ENCODE measurements around the gene ARMC12.

DNA sequence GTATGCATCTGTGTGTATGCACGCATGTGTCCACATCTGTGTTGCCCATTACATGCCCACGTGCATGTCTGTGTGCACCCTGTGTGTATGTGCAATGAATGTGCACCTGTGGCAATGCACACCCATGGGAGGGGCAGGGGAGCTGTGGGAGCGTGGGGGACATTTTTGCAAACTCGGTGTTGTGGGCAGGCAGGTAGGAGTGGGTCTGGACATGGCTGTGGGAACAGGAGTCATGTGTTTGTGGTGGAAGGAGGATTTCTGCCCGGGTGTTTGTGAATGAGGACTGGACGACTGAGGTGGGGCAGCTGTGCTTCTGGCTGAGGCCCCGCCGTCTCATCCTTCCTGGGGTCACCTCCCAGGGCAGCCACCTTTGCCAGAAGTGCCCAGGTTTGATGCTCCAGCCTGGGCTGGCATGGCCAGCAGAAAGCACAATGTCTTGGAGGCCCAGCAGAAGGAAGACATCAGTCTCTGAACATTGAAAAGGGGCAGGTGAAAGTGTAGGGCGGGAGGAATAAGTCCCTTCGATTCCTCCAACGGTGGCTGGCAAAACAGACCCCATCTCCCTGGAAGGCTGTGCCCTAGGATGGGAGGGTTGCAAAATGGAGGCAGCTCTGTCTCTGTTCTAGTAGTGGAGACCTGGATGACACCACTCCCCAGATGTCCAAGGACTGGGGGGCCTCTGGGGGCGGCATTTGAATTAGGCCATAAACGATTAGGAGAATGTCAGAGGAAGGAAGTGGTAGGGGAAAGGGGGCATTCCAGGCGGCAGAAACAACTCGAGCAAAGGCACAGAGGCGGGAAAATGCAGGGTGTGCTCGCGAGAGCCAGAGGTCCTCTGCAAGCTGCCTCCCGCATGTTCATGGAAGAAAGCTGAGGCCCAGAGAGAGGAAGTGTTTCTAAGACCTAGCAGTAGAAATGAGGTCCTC, 19.1 kb upstream of the ARMC12 start:
- TF ChIP-seq GATA2 (IDR thresholded peaks at IDR 0.05; ENCODE audit: low read depth, low read length) (no peak), GATA3 (IDR thresholded peaks at IDR 0.05; ENCODE audit: low read depth, low read length) (no peak)

Measured in SH-SY5Y (cell line).